Umbilical cord (tissue), 2 donors: ENCODE data around the gene POLG. TPM values are rescaled to one million over a fixed set of nuclear protein-coding genes. Genes with fewer than 3 reads are reported as not detected.

ENCODE experiments used
- DNase-seq: peaks from one replicate; pipeline ENCODE4 v3.0.0-alpha.2; 2015; ENCODE audit warnings: low spot score
- total RNA-seq: library from RNA; depleted of rRNA; stranded (reverse); fragments of >200 nt; gene quantifications from one replicate; pipeline ENCODE4 v1.2.3, GENCODE V29; 2014; ENCODE audit warnings: low replicate concordance; ENCODE audit not compliant: insufficient read depth

POLG gene
- 40.9 TPM for total RNA-seq

DNA sequence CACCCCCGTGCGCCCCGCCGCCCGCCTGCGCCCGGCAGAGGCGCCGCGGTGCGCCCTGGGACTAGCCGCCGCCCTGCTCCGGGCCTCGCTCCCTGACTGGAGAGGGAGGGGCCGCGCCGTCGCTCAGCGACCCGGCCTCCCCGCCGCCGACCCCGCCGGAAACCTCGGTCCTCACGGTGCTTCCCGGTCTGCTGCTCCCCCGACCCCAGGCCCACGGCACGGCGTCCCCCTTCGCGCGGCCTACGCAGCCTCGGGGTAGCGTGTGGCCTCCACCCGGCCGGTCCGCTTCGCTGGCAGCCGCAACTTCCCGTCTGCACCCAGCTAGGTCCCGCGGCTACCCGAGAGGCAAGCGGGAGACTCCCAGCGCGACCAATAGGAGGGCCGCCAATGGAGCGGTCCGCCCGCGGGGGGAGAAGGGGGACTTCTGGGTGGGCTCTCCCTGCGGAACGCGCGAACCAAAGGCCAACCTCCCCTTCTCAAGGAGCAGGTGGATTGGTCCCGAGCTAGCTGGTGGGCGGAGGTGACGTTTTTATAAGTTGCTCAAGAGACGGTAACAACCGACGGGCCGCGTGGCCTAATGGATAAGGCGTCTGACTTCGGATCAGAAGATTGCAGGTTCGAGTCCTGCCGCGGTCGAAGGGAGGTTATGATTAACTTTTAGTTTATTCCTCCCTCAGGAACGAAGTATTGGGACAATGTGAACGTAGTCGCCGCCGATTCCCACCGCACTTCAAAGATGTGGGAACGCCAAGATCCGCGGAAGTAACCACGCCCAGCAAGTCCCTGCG is at the start of gene POLG:
Gene POLG, minus strand, starts transcription at position 315 of the 788 bp plus-strand sequence. CDS start 1,070 bp downstream, outside the sequence.
- peak; percentile 99 for DNase-seq

DNA sequence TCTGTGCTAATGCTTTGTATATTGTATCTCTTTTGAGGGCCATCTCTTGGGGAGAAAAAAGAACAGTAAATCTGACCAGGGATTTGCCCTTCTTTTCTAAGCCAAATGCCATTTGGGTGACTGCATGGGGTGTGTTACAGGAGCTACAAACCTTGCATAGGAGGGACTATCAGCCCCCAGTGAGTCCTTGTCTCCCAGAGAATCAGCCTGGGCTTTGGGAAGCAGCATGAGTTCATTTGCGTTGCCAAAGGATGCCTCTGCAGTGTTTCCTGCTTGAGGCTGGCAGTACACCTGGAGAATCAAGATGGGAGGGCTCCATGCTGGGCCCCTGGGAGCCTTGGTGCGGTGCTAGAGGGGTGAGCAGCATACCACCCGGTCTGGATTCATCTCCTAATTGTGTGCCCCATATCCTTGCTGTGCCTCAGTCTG is 49.6 kb upstream of the POLG start:
- peak; percentile 76 for DNase-seq

DNA sequence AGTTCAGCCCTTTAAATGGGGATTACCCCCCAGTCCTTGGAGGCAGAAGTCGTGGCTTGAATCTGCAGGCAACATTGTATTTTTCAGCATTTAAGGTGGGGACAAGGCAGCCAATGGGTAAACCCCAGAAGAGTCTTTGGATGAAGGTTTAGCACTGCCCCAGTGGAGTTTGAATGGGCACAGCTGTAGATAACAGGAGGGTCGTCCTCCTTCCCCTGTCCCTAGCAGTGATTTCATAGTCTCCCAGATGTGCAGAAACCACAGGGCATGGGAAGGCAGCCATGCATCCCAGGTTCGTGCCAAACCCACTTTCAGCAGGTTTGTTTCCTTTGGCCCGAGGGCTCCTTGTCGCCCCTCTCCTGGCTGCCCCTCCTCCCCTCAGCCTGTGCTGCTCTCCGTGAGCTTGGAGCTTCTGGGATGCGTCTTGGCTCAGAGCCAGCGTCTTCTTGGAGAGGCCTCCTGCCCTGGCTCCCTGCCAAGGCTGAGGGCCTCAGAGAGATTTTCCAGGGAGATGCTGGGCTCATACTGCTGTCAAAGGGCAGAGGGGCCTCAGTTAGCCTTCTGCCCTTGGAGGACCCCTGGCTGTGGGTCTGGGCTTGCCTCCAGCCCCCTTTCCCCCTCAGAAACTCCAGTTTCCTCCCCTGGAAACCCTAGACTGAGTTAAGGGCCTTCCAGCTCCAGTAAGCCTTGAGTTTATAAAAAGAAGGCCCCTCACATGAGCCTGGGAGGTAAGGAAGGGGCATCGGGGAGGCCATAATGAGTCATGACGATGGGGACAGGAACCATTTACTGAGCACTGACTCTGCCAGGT is 48.9 kb upstream of the POLG start:
- peak; percentile 97 for DNase-seq

DNA sequence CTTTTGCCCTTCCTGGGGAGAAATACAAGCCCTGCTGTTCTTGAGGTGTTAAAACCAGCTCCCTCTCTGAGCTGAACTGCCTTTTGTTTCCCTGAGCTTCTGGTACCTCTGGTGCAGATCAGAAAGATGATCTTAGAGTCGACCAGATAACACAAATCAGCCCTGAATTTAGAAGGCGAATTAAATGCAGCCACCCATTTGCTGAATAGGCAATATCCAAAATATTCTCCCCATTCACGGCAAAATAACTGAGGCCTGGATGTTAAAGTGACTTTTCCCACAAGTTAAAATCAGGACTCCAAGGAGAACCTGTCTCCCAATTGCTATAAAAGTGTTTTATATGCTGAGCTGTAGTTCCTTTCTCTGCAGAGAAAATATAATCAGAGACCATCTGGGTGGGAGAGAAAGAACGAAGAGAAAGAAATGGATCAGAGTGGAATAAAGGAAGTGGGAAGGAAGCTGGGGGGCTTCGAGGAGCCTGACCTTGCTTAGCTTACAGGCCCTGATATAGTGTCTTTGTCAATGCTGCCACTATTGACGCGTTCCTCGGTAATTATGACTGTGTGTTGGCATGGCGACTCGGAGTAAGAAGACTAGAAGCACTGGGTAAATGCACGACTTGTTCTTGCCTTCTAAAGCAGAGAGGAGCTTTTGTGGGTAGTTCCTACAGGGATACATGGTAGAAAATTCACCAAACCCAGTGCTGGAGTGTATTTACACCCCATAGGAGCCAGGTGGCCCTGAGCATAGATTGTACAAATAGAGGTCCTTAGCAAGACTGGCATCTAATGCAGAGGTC is 47.5 kb upstream of the POLG start:
- DNase-seq, result no peak

DNA sequence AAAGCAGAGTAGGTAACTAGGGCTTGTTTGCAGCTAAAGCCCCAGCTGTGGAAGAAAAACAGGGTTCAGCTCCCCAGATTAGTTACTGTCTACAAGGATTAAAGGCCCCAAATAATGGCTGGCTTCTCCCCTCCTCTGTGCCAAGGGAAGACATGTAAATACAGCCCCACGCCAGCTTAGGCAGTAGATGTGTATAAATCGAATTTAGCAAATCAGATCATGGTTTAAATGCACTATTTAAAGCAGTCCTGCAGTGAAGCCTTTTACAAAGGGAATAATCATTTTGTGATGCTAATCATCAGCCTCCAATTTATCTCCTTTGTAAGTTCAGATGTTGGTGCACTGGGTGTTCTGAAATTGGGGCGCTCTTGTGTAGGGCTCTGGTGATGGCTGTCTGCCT is 46.7 kb upstream of the POLG start:
- DNase-seq, result no peak

DNA sequence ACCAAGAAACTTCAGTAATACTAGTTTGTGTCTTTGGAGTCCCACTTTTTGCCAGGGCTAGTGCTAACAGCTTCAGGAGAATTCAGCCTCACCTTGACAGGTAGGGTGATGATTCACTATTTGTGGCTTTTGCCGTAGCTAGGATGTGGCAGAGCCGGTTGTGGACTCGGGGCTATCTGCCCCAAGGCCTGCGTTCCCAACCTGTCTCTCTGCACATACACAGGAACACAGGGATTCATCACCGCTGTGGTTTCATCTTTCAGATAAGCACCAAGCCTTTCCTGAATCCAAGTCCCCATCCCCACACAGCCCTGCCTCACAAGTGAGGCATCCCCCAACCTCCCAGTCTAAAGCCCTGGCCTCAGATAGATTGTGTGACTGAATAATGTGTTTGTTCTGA is 45.2 kb upstream of the POLG start:
- peak; percentile 38 for DNase-seq

DNA sequence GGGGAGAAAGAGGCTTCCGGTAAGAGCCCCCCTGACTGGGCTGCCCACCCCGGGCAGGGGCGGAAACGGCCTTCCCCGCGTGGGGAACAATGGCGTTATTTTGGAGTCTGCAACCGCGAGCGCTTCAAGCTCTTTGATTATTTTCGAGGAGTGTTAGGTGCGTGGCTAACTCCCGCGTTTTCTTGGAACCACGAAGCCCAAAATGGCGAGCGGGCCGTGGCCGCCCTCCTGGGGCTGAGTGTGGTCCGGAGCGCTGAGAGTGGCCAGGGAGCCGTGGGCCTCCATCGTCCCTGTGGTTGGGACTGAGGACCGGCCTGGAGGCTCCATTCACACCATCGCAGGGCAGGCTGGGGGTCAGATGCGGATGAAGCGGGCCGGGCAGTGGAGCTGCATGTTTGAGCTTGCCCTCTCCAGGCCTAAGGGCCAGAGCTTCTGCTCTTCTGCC is 44.6 kb upstream of the POLG start:
- DNase-seq, result no peak

DNA sequence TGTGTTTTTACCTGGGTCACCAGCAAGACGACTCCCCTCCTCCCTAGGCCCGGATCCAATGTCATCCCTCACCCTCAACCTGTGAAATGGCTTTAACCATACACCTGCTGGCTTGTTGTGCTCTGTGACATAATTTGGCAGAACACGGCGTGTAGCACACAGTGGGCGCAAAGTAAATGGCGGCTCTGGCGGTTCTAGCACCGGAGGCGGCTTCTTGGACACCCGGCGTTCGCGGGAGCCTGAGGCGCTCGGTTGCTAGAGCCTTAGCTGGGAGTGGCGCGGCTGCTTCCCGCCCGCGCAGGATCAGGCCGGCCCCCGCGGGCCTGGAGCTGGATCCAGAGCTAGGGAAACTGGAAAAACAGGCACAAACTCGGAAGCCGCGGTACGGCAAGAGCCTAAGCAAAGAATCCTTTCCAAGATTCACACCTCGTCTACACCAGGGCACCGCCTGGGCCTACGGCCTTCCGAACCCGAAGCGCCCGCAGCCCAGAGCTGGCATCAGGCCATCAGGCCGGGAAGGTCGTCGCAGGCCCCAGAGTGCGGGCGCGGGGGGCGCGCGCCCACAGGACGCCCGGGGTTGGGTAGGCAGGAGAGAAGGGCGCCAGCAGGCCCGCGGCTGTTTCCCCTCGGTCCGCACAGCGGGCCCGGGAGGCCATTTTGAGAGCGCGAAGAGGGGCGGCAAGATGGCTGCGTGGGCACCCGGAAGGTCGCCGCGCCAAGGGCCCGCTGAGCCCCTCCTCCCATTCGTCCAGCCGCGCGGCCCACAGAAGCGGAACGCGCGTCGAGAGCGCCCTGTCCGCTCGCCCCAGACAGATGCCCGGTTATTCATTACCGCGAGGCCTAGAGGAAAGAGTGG is 43.9 kb upstream of the POLG start:
- DNase-seq, result peak; percentile 54

DNA sequence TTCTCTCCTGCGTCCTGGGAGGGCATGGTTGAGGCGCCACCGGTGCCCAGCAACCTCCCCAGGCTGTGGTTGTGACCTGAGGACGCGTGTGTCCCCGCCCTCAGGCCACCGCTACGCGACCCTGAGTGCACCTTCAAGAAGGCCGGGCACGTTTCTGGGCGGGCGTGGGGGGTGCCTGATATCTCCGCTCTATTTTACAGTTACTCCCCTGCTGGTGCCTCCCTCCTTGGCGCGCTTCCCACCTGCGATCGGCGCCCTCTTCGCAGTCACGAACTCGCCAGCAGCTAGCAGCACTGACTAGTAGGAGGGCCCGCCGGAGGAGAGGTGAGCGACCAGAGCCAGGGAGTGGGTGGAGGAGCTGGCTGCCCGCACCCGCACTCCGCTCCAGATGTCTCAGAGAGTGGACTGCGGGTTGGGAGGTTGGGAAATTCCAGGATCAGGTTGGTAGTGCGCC is 43.2 kb upstream of the POLG start:
- no peak for DNase-seq

DNA sequence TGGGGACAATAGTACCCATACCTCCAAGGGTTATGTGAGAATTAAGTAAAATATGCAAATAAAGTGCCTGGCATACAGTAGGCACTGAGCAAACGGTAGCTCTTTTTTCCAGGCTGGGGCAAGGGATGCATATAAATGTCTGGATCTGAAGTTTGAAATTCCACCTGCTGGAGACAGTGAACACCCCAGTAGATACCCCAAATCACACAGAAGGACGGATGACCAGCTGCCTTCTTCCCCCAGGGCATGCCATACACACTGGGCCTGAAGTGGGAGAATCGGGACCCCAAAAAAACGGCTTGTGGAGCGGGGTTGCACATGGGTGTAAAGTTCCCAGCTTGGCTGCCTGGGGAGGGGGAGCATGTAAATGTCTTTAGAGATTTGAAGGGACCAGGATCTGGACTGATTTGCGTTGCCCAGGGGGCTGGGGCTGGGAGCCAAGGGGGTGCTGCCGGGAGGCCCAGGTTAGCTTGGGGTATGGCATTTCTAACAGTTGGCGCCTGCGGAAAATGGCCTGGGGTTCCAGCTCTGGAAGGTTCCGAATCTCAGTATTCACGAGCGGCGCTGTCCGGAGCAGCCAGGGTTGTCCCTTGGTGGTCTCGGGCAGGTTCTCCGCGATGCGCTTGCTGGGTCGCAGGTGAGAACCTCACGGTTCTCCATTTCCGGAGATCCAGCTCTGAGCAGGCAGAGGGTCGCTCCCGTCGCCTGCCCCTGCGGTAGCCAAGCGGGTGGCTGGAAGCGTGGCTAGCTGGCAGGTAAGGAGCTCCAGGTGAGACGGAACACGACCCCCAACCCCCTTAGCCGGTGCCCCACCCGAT is 42.6 kb upstream of the POLG start:
- no peak for DNase-seq

DNA sequence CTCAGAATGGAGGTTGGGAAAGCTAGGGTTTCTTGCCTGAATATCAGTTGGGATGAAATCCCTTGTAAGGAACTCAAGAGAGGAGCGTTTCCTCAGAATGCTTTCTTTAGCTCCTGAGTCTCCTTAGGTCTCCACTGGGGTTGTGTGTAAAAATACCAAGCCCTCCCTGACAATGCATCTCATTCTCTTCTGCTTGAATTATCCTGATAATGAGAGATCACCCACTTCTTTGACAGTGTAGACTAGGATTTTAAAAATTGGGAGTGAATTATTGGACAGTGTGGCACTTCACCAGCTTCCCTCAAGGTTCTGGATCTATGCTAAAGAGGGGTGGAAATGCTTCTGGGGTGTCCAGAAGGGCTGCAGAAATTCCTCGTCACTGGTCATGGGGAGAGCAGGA is 41.8 kb upstream of the POLG start:
- DNase-seq, result no peak

DNA sequence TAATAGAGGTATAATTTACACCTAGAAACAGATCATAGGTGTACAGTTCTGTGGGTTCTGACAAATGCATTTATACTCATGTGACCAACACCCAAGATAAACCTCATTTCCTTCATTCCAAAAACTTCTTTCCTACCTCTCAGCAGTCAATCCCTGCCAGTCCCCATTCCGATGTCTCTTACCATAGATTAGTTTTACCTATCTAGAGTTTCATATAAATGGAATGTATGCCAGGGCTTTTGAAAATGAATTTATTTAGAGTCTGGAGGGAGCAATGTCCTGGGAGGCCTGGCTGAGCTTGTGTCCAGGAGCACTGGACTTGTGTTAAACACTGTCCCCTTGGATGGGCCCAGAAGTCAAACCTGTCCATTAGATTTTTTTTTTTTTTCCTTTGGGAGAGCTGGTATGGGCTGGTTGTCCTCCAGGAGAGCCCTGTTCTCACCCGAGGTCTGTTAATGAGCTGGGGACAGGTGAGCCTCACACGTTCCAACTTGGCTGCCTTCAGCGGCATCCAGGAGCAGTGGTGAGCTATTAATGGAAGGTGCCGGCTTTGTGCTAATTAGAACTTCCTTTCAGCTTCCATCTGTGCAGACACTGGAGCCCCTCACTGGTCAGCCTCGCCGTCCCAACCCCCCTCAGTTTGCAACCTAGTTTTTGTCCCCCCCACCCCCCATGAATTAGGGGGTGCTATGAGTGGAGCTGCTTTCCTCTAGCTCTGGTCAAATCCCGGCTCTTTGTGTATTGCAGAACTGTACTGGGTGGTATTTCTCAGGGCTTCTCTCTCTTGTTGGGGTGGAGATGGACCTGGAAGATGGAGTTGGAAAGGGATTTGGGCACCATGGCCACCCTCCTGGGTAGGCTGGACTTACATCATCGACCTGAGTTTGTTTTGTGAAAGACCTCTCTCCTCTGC is 40.7 kb upstream of the POLG start:
- no peak for DNase-seq

DNA sequence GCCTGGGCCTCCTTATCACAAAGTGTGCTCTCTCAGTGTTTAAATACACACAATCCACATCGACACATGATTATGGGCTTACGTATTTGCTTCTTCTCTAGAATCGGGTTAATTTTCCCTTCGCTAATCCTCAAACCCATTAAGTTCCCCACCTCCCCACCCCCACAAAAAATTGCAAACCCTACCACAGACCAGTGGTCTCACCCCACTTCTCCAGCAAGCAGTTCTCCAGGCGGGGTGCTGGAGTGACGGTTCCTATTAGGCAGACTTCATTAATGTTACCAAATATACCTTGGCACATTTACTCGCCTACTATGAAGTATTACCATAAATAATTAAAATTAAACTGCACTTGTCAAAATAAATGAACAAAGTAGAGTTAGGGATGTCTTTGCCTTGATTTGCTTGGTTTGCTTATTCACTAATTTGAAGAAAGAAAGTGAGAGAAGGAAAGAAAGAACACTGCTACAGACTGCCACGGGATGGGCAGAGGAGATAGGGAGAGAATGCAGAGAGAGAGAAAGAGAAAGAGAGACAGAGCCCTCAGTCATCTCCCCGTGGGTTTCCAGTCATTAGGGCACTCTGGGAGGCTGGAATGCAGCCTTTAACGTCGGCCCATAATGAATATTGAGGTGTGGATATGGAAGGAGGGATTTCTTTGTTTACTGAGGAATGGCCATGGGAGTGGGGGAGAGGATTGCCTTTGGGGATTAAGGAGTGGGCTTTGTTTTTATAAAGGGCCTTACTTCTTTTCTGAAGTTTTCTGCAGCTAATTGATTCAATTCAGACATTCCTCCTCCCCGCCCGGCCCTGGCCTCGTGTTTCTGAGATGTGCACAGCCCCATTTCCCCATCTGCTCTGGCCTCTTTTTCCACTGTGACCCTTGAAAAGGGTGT is 39.7 kb upstream of the POLG start:
- DNase-seq, result no peak

DNA sequence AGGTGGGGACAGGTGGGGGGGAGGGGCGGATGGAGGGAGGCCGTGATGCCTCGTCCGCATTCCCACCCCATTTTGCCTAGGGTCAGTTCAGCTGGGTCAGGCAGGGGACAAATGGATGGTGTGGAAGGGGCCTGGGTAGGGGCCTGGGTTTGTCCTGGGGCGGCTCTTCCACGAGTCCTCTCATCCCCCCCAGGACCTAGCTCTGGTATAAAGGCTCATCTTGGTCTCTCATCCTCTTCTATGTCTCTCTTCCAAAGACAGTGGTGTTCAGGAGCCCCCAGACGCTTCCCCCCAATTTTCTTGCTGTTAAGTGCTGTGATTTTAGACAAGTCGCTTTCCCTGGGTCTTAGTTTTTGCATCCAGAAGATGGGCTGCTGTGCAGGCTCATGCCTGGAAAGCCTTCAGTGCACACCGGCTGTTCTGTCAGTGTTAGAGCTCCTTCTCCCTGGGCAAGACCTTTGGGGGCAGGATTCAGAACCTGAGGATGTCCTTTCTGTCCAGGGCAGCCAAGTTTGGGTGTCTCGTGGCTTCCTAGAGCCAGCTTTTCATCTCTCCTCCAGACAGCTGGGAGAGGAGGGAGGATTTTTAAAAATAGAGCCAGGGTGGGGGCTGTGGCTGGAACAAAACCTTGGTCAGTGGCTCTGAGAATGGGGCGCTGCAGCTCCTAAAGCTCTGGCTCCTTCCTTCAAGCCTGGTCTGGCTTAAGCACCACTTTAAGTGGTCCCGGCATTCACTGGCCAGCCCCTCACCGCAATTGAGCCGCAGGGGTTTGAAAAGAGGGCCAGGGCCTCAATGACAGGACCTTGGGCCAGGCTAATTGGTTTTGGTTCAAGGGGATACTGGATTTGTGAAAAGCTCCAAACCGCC is 37.7 kb upstream of the POLG start:
- DNase-seq, result no peak

DNA sequence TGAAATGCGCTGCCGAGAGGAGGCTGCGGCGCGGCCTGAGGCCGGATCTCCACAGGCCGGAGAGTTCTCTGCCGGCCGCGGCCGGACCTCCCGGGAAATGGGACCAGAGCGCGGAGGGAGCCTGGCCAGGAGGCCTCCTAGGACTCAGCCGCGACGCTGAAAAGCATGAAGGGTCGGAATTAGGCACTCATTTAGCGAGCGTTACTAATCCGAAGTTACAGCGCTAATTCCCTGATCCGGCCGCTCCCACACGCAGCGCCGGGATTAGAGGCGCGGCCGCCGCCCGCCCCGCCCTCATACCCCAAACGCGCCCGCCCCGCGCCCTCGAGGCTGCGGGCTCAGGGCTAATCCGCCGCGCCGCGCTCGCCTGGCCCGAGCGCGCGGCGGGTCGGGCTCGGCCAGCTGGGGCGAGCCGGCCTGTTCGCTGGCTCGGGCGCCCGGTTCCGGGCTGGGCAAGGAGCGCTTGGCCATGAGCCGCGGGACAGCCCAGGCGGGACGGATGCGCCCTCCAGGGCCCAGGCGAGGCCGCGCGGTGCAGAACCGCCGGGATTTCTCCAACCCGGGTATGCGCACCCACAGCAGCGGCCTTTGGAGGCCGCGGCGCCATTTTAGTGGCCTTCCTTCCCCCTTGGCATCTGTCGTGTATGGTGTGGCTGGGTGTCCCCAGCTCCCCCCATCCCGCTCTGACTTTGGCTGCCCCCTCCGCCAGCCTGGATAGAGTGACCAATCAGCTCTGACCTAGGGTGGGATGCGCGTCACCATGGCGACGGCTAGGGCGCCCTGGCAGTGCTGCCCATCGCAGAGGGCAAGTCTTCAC is 36.8 kb upstream of the POLG start:
- DNase-seq, result no peak

DNA sequence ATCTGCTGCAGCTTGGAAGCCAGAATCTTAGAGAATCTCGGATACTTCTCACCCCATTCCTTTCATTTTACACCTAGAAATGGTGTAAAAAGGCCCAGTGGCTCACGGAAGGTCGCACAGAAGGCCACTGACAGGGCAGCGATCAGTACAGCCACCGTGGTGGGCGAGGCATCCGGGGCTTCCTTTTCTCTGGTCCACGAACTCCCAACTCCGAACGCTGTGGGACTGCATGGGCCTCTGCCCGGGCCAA is 36.3 kb upstream of the POLG start:
- no peak for DNase-seq
